Measurements from ENCODE around the gene STAG1.
"Not testable (repeated sequence)": the region's sequence is repeated elsewhere in the genome, so short reads cannot be mapped to it uniquely, and the experiment has no call there.

STAG1 gene

DNA sequence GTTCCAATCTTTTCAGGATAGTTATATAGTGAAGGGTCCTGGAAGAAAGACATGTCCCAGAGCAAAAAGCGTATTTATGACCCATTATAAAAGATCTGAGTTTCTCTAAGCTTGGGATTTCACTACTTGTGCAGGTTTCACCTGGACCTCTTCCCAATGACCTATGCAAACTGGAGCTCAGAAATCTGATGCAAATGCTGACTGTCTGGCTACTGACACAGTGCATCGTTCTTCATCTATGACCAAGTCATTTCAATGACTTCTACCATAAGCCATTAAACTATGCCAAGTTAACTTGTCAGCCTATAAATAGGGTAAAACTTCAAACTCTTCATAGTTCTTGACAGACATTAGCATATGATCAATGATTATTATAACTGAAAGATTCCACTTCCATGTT lies 11.1 kb downstream of the STAG1 start:
- no peak for DNase-seq

DNA sequence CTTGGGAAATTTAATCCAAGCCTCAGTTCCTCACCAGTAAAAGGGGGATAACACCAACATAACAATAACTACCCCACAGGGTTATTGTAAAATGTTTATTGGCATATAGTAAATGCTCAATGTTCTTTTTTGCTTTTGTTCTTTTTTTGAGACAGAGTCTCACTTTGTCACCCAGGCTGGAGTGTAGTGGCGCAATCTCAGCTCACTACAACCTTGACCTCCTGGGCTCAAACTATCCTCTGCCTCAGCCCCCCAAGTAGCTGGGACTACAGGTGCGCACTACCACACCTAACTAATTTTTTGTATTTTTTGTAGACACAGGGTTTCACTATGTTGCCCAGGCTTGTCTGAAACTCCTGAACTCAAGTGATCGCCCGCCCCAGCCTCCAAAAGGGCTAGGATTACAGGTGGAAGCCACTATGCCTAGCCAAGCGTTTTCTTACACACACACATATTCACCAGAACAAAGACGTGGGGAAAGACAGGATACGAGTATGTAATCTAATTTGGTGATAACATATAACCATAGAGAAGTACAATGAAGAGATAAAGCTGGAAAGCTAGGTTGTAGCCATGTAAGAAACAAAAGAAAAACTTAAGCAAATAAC lies 11.7 kb downstream of the STAG1 start:
- DNase-seq, result no peak

DNA sequence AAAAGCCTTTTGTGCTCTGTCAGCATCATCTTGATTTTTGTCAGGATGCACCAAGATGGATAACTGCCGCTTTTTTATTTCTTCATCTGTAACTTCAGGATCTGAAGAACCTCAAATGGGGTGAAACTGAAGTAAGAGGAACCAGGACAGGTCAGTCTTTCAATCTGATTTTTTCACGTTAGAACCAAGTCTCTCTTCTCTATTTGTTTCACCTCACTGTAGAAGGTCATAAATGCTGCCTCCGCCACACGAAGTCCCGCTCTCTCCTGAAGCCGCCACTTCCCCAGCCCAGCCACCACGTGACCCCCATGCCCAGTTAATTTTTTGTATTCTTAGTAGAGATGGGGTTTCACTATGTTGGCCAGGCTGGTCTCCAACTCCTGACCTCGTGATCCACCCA lies 15.2 kb downstream of the STAG1 start:
- not testable (repeated sequence) for DNase-seq

DNA sequence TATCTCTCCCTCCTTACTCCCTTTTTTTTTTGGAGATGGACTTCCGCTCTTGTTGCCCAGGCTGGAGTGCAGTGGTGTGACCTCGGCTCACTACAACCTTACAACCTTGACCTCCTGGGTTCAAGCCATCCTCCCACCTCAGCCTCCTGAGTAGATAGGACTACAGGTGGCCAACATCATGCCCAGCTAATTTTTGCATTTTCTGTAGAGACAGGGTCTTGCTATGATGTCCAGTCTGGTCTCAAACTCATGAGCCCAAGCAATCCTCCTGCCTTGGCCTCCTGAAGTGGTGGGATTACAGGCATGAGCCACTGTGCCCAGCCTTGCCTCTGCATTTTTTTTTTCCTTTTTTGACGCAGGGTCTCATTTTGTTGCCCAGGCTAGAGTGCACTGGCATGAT lies 17.1 kb downstream of the STAG1 start:
- no peak for DNase-seq

DNA sequence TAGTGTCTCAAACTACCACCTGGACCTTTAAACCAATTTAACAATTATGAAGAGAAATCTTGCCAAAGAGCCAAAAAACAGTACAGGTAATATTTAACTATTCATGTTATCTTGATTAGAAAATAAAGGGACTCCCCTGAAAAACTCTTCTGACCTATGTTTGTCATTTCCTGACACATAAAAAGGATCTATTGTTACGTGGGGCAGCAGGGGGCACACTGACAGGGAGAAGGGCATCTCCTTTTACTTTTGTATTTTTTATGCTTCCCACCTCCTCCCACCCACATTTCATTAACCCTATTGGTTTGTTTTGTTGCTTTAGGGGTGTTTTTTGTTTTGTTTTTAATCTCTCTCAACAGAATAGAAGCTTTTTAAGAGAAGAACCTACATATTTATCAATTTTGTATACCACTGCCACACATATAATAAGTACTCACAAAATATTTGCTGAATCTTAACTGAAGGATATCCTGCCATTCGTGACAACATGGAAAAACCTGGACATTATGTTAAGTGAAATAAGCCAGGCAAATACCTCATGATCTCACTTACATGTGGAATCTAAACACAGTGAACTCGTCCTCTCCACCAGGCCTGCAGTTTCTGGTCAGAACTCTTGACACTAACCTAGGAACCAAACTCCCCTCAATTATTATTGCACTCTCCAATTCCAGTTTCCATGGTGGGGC lies 17.7 kb downstream of the STAG1 start:
- no peak for DNase-seq

DNA sequence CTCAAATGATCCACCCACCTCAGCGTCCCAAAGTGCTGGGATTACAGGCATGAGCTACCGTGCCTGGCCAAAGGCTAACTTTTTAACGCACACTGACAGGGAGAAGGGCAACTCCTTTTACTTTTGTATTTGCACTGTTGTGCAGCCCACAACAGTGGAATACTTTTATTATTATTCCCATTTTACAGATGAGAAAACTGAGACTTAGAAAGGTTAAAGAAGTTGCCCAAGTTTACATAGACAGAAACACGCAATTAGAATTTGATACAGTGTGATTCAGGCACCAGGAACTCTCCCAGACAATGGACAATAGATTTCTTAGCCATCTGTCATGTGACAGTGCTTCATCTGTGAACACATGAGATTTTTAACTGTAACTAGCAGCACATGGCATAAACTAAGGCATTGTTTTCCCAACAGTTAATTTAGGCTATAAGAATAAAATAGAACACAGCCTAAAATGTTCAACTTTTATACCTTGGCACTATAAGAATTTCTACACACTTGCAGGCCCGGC lies 18.8 kb downstream of the STAG1 start:
- no peak for DNase-seq

DNA sequence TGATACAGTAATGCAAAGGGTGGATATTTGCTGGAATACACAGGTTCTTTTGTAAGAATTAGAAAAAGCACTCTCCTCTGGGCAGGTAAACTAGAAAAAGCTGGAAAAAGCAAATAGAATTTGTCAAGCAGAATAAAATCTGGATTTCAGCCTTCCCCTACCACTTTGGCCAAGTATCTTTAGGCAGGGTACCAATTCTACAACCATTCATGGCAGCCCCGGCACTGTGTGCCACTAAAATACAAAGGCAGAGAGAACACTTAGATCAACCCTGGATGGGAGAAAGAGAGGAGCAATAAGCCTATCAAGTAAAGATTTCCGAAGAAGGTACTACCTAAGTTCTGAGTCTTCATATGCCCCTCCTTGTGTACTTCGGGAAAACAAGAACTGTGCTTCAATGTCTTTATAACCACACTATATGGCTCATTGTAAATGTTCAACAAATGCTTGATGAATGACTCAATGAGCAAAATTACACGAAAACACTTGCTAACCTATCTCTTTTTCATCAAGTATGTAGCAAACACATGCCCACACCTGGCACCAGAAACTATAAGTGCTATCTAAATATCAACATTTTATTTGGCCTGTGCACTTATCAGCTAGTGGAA lies 20.8 kb downstream of the STAG1 start:
- DNase-seq, result no peak

DNA sequence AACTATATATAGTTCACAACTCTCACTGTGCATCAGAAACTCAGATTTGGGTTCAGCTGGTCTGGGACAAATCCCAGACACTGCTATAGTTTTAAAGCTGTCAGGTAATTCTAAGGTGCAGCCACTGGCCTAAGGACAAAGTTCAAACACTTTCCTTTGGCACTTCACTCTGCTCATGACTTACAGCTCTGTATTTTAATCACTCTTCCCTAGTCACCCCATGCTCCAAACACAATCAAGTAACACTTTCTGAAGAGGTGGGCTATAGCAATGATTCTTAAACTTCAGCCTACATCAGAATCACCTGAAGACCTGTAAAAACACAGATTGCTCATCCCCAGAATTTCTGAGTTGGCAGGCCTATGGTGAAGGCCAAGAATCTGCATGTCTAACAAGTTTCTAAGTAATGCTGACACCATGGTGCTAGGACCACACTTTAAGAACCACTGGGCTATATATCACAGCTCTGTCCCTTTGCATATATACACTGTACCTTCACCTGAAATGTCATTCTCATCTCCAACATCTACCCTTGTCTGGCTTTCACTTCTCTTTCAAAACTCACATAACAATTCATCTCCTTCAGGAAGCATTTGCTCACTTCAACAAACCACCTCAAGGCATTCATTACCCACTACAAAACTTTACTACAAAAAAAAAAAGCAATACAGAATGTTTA lies 21.4 kb downstream of the STAG1 start:
- no peak for DNase-seq

DNA sequence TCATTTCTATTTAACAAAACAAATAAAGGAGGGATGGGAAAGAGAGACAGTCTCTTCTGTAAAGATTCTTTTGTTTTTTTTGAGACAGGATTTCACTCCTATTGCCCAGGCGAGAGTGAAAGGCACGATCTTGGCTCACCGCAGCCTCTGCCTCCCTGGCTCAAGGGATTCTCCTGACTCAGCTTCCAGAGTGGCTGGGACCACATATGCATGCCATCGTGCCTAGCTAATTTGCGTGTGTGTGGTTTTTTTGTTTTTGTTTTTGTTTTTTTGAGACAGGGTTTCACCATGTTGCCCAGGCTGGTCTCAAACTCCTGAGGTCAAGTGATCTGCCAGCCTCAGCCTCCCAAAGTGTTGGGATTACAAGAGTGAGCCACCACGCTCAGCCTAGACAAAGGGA lies 23.3 kb downstream of the STAG1 start:
- no peak for DNase-seq

DNA sequence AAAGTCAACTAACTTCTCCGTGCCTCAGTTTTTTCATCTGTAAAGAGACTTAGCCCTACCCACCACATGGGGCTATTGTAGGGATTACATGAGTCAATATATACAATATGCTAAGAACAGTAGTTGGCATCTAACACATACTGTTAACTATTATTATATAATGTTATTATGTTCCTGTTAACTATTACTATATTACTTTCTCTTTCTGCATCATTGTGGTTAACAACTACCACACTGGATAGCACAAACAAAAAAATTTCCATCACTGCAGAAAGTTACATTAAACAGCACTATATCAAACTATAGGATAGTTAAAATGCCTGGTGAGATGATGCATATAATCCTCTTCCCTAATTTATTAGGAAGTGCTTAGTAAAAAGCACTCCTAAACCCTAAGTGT lies 23.7 kb downstream of the STAG1 start:
- no peak for DNase-seq

DNA sequence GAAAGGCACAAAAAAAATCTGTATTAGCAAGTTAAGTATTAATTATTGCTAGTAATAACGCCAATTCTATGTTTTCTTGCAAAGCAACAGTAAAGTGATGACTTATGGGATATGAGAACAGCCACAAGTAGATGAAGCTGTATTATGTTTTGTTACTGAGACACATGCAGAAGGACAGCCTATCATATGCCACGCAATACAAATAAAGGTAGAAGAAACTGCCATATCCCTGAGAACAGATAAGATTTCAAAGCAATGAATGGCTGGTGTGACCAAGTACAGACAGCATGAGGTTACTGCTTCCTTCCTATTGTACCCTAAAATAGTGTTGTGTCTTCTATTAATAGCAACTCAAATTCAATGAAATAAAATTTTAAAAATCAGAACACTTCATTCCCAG lies 26.7 kb downstream of the STAG1 start:
- DNase-seq, result no peak

DNA sequence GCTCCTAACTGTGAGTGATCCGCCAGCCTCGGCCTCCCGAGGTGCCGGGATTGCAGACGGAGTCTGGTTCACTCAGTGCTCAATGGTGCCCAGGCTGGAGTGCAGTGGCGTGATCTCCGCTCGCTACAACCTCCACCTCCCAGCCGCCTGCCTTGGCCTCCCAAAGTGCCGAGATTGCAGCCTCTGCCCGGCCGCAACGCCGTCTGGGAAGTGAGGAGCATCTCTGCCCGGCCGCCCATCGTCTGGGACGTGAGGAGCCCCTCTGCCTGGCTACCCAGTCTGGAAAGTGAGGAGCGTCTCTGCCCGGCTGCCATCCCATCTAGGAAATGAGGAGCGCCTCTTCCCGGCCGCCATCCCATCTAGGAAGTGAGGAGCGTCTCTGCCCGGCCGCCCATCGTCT lies 29.3 kb downstream of the STAG1 start:
- not testable (repeated sequence) for DNase-seq

DNA sequence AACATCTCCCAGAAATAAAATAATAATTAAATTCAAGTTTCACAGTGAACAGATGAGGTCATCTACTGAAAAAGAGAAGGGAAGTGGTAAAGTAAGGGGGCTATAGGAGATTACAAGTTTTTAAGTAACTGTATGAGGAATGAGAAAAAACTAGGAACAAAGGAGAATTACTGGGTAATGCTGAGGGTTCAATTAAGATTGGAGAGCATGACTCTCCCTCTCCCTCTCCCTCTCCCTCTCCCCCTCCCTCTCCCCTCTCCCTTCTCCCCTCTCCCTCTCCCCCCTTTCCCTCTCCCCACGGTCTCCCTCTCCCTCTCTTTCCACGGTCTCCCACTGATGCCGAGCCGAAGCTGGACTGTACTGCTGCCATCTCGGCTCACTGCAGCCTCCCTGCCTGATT lies 29.8 kb downstream of the STAG1 start:
- DNase-seq, result not testable (repeated sequence)

DNA sequence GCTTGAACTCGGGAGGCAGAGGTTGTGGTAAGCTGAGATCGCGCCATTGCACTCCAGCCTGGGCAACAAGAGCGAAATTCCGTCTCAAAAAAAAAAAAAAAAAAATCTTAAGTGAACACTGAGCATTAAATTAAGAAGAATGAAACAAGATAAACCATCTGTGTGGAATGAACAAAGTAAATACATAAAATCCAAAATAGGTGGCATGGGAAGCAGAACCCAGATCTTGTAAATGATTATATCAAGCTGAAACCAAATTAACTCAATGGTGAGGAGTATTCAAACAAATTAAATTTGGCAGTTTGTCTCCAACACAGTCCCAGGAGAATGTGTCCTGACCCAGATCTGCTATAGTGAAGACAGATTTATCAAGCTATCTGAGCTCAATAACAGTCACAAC lies 32.1 kb downstream of the STAG1 start:
- DNase-seq, result no peak

DNA sequence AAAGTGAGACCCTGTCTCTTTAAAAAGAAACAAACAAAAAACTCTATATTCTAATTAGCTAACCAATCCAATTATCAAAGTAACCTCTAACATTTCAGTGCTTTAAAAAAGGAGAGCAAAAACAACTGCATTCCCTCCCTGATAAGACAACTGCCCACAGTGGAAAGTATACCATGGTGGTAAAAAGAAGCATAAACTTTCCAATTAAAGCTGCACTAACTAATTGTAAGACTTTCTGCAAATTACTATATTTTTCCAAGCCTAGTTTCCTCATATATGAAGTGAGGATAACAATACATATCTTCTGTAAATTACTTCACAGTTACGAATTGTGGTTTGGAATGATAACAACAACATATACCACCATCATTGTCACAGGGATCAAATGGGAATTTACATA lies 35.5 kb downstream of the STAG1 start:
- DNase-seq, result no peak

DNA sequence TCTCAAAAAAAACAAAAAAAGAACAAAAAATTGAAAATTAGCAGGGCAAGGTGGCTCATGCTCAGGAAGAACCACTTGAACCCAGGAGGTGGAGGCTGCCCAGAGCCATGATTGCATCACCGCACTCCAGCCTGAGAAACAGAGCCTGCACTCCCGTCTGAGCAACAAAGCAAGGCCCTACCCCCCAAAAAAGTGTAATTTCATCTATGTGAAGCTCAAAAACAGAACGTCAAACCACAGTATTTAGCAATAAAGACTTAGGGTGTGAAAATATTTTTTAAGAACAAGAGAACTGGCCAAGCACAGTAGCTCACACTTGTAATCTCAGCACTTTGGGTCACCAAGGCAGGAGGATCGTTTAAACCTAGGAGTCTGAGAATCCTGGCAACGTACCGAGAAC lies 38.2 kb downstream of the STAG1 start:
- DNase-seq, result no peak

DNA sequence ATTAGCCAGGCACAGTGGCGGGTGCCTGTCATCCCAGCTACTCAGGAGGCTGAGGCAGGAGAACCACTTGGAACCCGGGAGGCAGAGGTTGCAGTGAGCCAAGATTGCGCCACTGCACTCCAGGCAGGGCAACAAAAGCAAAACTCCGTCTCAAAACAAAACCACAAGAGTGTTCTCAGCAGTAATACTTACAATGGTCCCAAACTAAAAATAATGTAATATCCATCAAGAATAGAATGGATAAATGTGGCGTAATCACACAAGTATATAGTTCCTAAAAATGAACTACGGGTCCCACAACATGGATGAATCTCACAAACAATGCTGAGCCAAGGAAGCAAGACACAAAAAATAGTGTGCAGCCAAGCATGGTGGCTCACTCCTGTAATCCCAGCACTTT lies 39.2 kb downstream of the STAG1 start:
- no peak for DNase-seq

DNA sequence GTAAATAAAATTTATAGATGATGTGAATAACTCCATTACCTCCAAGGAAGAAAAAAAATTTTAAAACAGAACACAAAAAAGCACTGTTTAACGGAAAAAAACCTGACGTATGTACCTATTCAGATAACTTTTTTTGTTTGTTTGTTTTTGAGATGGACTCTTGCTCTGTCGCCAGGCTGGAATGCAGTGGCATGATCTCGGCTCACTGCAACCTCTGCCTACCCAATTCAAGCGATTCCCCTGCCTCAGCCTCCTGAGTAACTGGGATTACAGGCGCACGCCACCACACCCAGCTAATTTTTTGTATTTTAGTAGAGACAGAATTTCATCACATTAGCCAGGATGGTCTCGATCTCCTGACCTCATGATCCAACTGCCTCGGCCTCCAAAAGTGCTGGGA lies 40.3 kb downstream of the STAG1 start:
- not testable (repeated sequence) for DNase-seq

DNA sequence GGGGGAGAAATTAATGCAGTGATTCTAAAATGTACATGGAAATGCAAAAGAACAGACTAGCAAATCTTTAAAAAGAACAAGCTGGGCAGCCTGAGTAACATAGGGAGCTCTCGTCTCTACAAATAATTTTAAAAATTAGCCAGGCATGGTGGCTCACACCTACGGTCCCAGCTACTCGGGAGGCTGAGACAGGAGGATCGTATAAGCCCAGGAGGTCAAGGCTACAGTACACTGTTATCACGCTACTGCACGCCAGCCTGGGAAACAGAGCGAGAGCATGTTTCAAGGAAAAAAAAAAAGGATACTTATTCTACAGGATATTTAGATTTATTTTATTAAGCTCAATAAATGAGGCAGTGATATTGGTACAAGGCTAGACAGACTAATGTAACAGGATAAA lies 40.9 kb downstream of the STAG1 start:
- no peak for DNase-seq

DNA sequence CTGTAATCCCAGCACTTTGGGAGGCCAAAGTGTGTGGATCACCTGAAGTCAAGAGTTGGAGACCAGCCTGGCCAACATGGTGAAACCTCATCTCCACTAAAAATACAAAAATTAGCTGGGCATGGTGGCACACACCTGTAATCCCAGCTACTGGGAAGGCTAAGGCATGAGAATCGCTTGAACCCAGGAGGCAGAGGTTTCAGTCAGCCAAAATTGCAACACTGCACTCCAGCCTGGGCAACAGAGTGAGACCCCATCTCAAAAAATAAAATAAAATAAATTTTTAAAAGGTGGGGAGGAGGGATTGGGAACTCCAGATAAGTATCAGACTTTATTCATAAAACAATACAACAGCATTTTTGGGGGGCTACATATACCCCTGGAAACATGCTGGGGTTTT lies 42.4 kb downstream of the STAG1 start:
- DNase-seq, result not testable (repeated sequence)

DNA sequence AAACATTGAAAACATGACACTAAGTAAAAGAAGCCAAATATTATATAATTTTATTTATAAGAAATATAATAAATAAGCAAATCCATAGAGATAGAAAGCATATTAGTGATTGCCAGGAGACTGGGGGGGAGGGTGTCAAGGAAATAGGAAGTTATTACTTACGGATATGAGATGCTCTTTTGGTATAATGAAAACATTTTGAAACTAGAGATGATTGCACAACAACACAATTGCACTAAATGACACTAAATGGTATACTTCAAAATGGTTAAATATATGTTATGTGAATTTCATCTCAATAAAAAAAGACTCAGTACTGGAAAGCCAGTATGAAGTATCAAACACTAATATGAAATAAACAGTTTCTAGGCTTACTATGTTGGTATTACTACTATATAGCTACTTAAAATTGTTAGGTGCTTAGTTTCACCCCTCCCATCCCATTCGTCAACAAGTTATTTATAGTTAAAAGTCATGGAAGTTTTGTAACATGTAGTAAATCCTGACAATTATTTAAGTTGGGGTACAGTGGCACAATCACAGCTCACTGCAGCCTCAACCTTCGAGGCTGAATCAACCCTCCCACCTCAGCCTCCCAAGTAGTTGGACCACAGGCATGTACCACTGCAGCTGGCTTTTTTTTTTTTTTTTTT lies 43.7 kb downstream of the STAG1 start:
- DNase-seq, result no peak

DNA sequence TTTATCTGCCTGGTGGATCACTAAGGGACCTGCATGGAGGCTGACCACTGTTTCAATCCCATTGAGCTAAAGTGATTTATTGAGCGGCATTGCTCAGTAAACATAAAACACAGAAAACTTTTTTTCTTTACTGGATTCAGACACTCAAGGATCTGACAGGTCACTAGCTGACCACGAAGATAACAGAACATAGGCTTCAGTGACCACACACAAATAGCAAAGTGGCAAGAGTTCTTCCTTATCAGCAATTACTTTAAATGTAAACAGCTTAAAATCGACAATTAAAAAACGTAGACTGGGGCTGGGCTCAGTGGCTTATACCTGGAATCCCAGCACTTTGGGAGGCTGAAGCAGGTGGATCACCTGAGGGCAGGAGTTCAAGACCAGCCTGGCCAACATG lies 48.7 kb downstream of the STAG1 start:
- no peak for DNase-seq

DNA sequence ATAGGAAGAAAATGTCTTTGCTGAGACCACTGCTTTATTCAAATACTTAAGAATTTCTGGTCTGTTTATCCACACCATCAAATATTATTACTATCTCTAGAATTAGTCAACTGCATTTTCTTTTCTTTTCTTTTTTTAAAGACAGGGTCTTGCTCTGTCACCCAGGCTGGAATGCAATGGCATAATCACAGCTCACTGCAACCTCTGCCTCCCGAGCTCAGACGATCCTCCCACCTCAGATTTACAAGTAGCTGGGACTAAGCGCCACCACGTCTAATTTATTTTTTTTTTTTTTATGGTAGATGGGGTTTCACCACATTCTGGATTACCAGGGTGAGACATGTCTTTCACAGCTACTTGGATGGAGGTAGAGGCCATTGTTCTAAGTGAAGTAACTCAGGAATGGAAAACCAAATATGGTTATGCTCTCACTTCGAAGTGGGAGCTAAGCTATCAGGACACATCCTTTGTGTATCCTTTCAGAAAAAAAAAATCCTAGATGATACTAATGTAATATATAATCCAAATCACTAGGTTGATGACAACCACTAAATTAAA lies 52.8 kb downstream of the STAG1 start:
- DNase-seq, result no peak
